ENCODE measurements around the gene PMPCA.

PMPCA gene, protein sequence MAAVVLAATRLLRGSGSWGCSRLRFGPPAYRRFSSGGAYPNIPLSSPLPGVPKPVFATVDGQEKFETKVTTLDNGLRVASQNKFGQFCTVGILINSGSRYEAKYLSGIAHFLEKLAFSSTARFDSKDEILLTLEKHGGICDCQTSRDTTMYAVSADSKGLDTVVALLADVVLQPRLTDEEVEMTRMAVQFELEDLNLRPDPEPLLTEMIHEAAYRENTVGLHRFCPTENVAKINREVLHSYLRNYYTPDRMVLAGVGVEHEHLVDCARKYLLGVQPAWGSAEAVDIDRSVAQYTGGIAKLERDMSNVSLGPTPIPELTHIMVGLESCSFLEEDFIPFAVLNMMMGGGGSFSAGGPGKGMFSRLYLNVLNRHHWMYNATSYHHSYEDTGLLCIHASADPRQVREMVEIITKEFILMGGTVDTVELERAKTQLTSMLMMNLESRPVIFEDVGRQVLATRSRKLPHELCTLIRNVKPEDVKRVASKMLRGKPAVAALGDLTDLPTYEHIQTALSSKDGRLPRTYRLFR

DNA sequence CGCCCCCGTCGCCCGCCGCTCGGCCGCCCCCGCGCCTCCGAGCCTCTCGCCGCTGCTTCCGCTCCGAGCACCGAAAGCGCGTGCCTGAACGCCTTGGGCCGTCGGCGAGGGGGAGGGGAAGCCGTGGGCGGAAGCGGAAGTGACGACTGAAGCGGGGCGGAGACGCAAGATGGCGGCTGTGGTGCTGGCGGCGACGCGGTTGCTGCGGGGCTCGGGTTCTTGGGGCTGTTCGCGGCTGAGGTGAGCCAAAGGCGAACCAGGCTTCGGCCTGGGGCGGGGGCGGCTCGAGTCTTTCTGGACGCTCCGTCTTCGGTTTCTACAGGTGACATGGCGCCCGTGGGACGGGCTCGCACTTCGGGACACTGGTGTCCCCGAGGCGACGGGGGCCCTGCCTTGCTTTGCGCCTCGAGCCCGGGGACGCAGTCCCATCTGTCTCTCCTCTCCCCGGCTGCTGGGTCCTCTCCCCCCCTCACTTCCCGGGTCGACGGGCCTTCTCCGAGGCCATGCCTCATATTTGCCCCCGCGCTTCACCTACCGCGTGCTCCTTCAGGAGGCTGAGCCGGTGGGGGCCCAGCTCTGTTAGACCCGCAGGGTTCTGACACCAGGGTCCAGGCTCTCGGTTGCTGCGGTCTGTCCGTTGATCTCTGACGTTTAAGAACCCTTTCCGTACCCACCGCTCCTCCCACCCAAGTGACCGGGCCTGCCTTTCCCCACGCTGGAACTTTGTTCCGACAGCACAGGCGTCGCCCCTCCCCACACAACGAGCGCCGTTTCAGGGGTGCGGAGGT lies at the start of gene PMPCA, which contains the start of gene ENTR1:
Gene PMPCA, plus strand, starts transcription at position 159 of the 788 bp plus-strand sequence. Its CDS starts 11 bp downstream, at position 170.
Gene ENTR1, minus strand, starts transcription at position 115 of the 788 bp plus-strand sequence. CDS start 217 bp downstream, outside the sequence.
- DNase-seq = peak; percentile 63

DNA sequence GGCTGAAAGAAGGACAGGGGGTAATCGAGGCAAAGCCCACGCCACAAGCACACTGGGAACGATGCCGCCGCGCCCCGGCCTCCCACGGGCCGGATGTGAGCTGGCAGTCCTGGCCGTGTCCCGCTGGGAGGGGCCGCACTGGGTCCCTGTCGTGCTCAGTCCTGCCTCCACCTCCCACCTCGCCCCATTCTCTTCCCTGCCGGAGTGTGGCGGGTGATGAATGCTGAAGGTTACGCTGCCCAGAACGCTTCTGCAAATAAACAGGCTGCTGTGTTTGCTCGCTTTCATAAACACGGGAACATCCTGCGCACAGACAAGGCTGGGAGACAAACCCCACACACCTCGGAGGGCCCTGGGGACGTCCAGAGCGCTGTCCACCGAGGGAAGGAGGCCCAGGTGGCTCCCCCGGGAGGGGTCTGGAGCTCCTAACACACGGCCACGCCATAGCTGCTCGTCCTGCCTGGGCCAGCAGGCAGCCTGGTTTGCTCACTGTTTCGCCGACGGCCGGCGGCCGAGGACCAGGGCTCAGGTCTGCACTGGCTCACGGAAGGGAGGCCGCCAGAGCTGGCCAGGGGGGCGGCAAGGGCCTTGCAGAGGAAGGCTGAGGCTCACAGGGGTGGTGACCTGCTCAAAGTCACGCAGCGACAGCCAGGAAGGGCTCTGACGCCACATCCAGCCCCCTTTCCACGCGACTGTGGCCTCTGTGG lies 49.3 kb upstream of the PMPCA start:
- no peak for DNase-seq

DNA sequence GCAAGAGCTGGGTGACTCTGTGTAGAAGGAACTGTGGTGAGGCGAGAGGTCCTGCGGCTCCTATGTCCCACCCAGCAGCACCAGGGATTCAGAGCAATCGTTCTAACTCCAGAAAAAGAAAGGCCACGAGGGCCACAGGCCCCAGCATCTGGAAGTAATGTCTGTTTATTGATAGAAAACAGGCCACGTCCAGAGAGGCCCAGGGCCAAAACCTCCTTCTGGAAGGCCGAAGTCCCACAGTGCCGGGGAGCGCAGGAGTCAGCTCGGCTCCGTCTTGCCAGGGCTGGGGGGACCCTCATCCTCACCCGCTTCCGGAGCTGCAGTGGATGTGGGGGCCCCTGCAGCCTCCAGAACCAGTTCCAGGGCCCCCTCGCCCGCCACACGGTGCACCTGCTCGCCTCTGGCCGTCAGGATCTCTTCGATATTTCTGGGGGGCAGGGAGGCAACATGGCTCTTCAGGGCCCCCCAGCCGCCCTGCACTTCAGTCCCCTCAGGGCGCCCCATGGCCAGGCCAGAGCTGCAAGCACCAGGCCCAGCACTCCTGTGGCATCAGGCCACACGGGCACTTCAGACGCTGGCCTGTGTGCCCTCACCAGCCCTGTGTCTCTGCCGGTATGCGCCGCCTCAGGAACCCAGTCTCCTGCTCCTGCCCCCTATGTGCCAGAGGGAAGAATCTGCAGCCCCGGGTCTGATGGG lies 48.6 kb upstream of the PMPCA start:
- no peak for DNase-seq

DNA sequence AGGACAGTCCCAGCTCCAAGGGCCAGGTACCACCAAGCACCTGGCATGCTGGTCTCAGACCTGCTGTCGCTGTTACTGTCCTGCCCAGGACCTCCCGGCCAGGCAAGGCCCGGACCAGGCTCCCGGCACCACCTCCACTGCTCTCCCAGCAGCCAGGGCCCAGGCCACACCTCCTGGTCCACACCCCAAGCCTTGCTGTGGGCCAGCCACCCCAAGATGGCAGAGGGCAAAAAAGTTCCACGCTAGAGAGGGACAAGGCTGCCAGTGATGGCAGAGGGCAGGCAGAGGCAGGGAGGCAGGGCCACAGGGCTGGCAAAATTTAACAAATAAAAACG lies 48.0 kb upstream of the PMPCA start:
- no peak for DNase-seq

DNA sequence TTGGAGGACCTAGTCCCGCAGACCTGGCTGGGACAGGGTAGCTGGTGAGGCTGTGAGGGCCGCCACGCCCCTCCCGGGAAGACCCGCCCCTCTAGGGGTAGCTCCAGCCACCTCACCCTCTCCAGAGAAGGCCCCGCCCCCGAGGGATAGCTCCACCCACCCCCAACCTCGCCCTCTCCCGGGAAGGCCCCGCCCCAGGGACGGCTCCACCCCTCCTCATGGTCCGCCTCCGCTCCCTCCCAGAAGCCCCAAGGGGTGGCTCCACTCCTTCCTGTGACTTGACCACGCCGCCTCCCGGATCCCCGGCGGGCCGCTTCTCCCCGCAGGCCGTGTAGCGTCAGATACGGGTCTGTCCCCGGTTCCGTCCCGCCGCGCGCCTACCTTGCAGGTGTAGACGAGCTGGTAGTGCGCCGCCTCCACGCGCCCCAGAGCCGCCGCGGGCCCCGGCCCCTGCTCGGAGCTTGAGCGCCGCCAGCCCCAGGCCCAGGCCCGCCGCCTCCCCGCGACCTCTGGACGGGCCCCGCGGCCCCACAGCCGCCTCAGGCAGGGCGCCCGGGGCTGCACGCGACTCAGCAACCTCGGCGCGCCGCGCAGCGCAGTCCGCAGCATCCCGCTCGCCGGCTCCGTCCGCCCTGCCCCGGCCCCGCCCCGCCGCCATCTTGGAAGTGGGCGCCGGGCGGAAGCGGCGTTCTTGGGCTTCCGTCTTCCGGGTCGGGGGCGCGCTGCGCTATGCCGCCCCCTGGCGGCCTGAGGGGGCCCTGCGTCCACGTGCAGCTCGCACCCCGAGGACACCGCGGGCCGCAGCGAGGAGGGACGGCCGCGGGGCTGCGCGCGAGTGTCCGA lies 47.1 kb upstream of the PMPCA start, which contains the start of gene DNLZ:
Gene DNLZ, minus strand, starts transcription at position 639 of the 843 bp plus-strand sequence. Its CDS starts 30 bp downstream, at position 609.
- peak; percentile 65 for DNase-seq

DNA sequence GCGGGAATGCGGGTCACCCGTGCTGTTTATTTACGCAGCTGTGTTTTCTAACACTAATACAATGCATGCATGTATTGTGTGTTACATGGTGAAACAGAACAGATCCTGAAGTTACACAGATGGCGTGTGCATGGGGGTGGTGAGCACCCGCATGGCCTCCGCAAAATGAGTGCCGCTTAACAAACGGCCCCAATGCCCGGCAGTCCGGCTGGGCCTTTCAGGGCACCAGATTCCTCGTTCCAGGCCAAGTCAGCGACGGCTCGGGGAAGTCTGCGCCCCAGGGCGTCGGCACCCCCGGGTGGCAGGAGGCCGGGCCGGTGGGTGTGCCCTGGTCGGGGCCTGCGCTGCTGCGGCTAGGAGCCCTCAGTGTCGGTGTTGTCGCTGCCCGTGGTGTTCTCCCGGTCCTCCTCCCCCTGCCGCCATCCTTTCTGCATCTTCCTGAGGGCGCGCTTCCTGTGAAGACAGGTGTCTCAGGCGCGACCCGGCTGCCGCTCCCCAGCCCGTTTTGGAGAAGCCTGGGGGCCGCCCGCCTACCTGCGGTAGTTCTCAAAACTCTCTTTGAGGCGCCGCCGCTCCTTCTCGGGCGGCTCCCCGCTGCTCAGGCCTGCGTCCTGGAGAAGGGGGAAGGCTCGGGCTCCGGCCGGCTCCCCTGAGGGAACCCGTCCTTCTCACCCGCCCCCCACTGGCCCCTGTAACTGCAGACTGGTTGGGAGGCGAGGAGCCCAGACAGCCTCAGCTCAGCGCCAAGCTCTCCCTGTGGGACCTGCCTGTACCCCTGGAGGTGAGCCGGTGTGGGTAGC lies 46.3 kb upstream of the PMPCA start:
- peak; percentile 46 for DNase-seq

DNA sequence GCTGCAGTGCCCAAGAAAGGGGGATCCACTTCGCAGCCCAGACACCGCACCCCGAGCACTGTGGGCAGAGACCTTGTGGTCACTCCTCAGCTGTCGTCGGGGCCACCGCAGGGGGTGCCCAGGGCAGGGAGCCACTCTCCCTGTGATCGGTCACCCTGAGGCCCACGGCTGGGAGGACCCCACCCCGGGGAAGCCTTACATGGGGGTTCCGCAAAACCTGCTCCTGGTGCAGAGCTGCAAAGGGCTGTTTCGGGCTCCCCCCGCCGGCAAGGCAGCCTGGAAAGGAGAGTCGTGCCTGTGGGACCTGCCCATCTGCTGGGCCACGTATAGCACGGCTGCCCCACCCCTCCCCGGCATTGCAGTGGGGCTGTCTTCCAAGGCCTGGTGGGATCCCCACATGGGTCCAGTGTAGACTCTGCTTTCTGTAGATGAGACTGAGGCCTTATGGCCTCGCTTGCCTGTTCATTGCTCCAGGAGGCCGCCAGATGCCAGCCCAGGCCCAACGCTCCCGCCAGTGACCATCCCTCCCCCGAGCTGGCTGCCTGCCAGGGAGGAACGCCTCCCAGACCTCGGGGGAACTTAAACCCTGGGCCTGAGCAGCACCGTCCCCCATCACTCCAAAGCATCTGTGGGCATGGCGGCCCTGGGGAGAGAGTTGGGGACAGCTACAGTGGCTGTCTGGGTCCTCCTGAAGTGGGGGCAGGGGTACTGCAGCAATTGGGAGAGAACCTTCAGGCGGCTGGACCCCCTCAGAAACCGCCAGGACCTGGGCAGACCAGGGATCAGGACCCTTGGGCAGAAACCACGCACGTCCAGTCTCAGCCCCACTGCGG lies 45.3 kb upstream of the PMPCA start:
- no peak for DNase-seq

DNA sequence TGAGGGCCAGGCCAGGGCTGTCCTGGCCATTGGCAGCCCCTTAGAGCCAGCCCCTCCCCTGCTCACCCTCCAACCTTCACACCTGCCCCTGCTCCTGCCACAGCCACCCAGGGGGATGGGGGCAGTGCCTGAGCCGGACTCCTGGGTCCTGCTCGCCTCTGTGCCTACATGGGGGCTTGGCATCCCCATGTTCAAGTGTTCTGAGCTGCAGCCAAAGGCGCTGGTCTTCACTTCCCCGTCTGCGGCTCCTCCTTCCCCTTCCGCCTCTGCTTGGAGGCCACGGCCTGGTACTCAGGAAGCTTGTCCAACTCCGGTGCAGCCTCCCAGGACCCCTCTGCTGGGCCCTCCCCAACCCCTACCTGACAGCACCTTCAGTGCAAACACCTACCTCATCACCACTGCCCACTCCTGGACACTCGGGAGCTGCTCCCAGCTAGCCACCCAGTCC lies 44.7 kb upstream of the PMPCA start:
- no peak for DNase-seq

DNA sequence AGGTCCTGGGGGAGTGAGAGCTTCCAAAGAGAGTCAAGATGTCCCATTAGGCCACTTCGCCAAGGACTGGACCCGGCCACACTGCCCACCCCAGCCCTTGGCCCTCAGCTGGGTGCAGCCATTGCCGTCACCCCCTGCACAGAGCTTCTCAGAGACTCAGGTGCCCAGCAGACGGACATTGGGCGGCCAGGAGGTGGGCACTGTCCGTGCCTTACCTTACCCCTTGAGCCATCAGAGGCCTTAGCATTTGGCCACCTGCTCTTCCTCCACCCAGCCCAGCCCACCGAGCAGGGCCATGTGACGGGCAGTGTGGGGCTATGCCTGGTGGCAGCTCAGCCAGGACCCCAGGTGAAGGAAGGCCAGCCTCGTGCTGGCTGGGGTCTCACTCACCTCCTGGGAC lies 43.6 kb upstream of the PMPCA start:
- no peak for DNase-seq

DNA sequence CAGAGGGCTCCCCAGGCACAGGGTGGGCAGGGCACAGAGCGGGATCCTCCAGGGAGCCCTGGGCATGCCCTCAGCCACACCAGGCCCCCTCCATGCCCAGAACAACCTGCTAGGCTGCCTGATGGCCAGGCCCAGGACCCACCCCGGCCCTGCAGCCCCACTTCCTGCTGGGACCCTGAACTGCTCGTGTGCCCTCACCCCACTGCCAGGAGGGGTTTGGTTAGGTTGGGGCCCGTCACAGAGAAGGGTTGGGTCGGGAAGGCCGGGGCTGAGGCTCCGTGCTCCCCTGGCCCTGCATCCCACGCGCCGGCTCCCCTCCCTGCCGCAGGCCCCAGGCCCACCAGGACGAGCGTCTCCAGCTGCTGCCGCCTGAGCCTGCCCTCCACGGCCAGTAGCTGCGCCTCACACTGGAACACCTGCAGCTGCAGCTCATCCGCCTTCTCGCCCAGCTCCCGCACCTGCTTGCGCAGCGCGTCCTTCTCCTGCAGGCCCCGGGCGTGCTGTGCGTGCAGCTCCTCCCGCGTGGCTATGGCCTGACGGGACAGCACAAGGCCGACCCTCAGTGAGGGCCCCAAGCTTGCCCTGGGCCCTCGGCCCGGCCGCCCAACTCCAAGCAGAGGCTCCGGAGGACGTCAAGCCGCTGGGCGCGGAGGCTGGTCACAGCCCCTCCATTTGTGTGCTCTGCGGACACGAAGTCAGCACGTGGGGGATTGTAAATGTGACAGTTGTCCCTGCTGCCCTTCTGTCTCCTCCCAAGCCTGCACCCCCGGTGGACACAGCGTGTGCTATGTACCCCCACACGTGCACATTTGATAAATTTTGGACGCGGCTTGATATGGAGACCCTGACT lies 42.9 kb upstream of the PMPCA start:
- DNase-seq = no peak

DNA sequence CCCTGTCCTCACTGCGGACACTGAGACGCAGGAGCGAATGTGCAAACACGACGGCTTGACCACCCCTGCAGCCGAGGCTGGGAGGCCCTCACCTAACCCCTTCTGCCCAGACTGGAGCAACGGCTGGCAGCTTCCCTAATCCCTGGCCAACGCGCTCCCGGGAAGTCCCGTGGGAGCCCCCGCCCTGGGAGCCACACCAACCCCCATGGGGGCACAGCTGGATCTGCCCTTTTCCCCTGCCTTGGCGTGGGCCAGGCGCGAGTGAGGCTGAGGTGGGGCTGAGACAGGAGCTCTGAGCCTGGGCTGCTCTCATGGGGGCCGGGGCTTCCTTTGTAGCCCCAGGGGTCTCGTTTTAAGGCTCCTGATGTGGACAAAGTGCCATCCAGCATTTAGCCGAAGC lies 42.3 kb upstream of the PMPCA start:
- DNase-seq = no peak

DNA sequence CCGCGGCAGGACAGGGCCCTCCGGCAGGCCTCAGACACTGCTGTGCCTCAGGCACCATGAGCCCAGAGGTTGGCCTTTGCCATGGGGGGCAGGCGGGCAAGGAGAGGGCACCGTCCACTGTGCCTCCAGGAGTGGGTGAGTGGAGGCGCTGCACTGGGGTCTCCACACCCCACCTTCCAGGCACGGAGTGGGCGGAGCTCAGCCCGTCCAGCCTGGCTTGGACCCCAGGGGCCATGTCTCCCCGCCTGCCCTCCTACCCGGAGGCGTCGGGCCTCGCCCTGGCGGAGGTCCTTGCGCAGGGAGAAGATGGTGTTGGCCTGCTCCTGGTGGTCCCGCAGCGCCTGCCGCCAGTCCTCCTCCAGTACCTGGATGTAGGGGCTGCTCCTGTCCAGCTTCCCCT lies 40.4 kb upstream of the PMPCA start:
- no peak for DNase-seq

DNA sequence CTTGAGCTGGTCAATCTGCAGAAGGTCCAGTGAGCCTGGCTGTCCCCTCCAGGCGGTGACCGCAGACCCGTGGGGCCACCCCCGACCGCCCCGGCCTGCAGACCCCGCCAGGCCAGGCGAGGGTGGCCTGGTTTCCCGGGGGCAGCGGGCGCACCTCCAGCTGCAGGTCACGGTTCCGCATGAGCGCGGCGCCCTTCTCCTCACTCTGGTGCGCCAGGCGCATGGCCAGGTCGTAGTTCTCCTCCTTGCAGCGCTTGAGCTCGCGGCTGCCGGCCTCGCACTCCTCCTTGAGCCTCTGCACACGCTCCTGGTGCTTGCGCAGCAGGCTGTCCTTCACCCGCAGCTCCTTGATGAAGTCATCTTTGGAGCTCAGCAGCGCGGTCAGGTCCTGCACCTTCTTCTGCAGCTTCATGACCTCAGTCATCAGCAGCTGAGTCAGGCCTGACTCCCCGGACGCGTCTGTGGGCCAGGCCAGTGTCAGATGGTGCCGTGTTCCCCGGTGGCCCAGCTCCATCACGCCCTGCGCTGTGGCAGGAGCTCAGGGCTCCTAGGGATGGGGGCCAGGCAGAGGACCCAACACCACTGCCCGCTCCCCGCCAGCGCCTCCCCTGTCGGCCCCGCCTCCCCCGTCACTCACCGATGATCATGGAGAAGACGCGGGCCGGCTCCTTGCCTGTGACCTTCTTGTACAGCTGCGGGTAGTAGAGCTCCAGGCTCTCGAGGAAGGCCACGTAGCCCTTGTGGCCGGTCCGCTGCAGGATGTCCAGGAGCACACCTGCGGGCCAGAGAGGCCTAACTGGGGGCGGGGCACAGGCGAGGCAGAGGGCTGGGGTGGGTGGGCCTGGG lies 39.5 kb upstream of the PMPCA start:
- DNase-seq = no peak

DNA sequence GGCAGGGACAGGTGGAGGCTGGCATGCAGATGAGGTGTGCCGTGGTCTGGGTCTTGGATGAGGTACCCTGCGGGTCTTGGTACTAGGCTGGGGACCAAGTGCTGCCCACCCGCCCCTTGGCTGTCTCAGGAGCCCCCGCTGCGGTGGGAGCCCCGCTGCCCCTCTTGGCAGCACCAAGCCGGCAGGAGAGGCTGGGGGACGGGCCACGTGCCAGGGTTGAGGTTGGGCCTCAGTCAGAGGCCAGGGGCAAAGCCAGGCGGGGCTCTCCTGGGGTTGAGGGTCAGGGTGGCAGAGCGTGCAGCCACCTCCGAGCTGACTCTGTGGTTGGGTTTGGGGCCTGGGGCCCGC lies 39.0 kb upstream of the PMPCA start:
- no peak for DNase-seq

DNA sequence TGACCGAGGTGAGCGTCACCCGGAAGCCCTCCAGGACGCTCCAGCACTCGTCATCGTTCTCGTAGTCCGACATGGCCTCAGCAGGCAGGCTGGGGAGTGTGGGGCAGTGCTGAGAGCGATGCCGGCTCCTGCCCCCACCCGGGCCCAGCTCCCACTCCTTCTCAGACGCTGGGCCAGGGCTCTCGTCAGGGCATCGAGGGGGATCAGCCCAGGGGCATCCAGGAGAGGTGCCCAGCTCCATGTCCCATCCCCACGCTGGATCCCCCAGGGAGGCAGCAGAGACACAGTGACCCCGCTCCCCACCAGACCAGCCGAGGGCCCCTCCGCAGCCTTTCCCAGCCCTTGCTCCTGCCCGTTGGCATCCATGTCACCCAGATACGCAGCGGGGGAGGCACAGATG lies 38.5 kb upstream of the PMPCA start:
- no peak for DNase-seq

DNA sequence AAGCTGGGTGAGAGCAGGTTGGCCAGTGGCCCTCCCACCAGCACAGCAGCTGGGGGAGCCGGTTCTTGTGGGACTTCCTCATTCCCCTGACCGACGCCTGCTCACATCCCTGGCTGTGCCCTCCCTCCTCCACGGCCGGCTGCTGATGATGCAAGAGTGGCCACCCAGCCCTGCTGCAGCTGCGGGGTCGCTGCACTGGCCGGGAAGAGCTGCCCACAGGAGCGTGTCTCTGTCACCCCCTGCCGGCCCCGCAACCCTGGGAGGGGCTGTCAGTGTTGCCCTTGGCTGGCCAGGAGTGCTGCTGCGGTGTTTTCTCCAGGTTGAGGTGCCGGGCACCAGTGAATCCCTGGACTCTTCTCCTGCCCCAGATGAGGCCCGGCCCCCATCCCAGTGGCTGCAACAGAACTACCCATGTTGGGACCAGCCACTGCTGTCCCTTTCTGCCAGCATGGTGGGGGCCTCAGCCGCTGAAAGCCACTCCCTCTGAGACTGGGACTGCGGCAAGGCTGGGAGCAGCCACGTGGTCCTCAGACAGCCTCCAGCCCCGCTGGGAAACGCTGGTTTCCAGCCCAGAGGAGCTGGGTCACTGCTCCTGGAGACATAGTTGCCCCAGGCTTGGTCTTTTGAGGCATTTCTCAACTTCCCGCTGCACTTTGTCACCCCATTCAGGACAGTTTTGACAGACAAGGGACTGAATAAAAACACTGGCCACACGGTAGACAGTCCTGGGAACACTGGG lies 37.7 kb upstream of the PMPCA start:
- DNase-seq = no peak
